ENCODE data around the gene JMJD1C.

The JMJD1C gene

GRCh38 chr10:63253040-63253439, 212.7 kb downstream of the JMJD1C start:
- no peak for DNase-seq (ENCODE audit: low read depth)
- H3K4me3 ChIP-seq (replicated peaks; ENCODE audit: low read depth, low read length) = no peak overlapping the region
- no peak for TF ChIP-seq CTCF (IDR thresholded peaks at IDR 0.05; ENCODE audit: low read length, missing control alignments)

DNA sequence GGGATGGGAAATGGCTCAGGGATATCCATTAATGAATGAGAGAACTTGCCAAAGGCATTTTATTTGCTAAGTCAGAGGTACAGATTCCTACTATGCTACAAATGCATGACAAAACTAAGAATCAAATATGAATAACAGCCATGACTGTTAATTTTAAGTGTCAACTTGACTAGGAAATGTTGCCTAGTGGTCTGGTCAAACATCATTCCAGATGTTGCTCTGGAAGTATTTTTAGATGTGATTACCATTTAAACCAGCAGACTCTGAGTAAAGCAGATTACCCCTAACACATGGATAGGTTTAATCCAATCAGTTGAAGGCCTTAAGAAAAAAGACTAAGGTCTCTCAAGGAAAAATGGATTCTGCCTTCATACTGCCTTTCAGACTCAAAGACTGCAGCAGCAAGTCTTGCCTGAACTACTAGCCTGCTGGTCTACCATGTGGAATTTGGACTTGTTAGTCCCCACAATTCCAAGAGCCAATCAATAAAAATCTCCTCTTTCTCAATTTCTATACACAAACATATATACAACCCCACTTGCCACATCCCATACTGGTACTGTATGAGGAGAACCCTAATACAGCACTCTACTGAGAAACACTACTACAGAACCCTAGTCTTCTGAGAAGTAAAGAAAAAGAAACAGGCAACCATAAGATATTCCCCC, 213.5 kb downstream of the JMJD1C start:
- no peak for DNase-seq (ENCODE audit: low read depth)
- TF ChIP-seq CTCF (IDR thresholded peaks at IDR 0.05; ENCODE audit: low read length, missing control alignments) = no peak
- no peak overlapping the region for H3K4me3 ChIP-seq (replicated peaks; ENCODE audit: low read depth, low read length)

- H3K4me3 ChIP-seq (replicated peaks; ENCODE audit: low read depth, low read length) = no peak overlapping the region
- no peak for DNase-seq (ENCODE audit: low read depth)
- no peak for TF ChIP-seq CTCF (IDR thresholded peaks at IDR 0.05; ENCODE audit: low read length, missing control alignments)
Measured at GRCh38 chr10:63250032-63250431, 215.7 kb downstream of the JMJD1C start.

- TF ChIP-seq CTCF (IDR thresholded peaks at IDR 0.05; ENCODE audit: low read length, missing control alignments) = no peak
- no peak for DNase-seq (ENCODE audit: low read depth)
- no peak overlapping the region for H3K4me3 ChIP-seq (replicated peaks; ENCODE audit: low read depth, low read length)
Measured at GRCh38 chr10:63247771-63248170, 218.0 kb downstream of the JMJD1C start.

- DNase-seq (ENCODE audit: low read depth) = no peak
- no peak overlapping the region for H3K4me3 ChIP-seq (replicated peaks; ENCODE audit: low read depth, low read length)
- no peak for TF ChIP-seq CTCF (IDR thresholded peaks at IDR 0.05; ENCODE audit: low read length, missing control alignments)
Measured at GRCh38 chr10:63246356-63246755, 219.4 kb downstream of the JMJD1C start.

- H3K4me3 ChIP-seq (replicated peaks; ENCODE audit: low read depth, low read length) = no peak overlapping the region
- DNase-seq (ENCODE audit: low read depth) = no peak
- TF ChIP-seq CTCF (IDR thresholded peaks at IDR 0.05; ENCODE audit: low read length, missing control alignments) = no peak
Measured at GRCh38 chr10:63241841-63242281, 223.9 kb downstream of the JMJD1C start.

GRCh38 chr10:63240807-63241206, 225.0 kb downstream of the JMJD1C start:
- no peak overlapping the region for H3K4me3 ChIP-seq (replicated peaks; ENCODE audit: low read depth, low read length)
- DNase-seq (ENCODE audit: low read depth) = peak; percentile 39
- TF ChIP-seq CTCF (IDR thresholded peaks at IDR 0.05; ENCODE audit: low read length, missing control alignments) = no peak
